GM19043 (cell line): ENCODE results near the gene TMEM30B.

ENCODE experiments used
- ATAC-seq: cut with Tn5 transposase; IDR thresholded peaks from one replicate; pipeline ENCODE4 v1.9.1; 2021; ENCODE audit warnings: low read depth; ENCODE audit not compliant: unreplicated experiment

Gene TMEM30B

GRCh38 chr14:61238611-61239245, 42.4 kb downstream of the TMEM30B start:
- ATAC-seq, result no peak

GRCh38 chr14:61234215-61234916, 46.8 kb downstream of the TMEM30B start:
- no peak for ATAC-seq

GRCh38 chr14:61233436-61233956, 47.6 kb downstream of the TMEM30B start:
- no peak for ATAC-seq

- ATAC-seq, result no peak
These were observed 49.3 kb downstream of the TMEM30B start for GRCh38 chr14:61231810-61232209.

- ATAC-seq, result no peak
These were observed 51.2 kb downstream of the TMEM30B start for GRCh38 chr14:61229981-61230380.

- no peak for ATAC-seq
These were observed 51.7 kb downstream of the TMEM30B start for GRCh38 chr14:61229475-61229888.

- ATAC-seq, result no peak
These were observed 53.1 kb downstream of the TMEM30B start for GRCh38 chr14:61227884-61228591.
